ENCODE measurements around the gene TRAPPC12.

Gene TRAPPC12

GRCh38 chr2:3470856-3471737 lies 91.6 kb downstream of the TRAPPC12 start:
- no peak for DNase-seq

DNA sequence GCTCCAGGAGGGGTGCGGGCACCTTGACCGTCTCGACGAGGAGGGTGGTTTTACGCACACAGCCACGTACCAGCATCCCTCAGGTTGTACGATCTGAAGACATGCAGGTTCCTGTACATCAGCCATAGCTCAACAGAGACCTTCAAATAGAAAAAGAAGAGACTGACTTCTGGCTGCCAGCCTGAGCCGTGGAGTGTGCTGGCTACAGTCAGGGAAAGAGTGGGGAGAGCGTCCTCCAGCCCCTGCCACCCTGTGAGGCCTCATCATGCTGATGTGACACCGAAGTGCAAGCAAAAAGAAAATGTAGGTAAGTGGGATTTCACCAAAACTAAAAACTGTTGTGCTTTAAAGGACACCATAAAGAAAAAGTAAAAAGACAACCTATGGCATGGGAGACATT lies 92.8 kb downstream of the TRAPPC12 start:
- no peak for DNase-seq

DNA sequence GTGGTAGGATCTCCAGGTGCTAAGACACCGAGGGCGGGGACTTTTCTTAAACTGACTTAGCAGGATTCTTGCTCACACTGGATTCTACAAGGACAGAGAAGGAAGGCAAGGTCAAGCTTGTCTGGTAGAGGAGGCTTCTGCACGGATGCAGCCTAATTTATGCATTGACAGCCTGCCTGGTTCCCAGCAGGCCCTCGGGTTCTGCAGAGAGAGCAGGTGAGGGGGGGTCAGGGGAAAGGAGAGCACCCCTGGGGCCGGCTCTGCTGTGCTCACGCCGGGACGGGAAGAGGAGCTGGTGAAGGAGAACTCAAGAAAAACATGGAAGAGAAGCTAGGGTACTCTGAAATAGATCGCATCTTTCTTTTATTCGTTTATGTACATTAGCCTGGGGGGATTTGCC lies 93.5 kb downstream of the TRAPPC12 start:
- DNase-seq, result no peak

DNA sequence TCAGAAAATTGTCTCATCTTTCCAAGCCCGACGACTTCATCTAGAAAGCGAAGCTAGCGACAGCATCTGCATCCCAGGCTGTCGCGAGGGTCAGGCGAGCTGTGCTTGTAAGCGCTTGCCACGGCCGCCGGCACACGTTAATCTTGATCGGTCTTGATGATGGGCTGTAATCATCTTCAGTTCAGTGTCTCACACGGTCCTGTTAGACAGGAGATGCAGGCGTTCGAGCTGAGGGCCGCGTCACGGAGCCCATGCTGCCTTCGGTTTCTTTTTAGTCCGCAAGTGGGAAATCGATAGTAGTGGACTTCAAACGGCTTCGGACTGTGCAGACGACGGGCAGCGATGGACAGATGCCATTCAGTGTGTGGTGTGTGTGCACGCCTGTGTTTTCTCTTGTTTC lies 96.3 kb downstream of the TRAPPC12 start:
- no peak for DNase-seq

DNA sequence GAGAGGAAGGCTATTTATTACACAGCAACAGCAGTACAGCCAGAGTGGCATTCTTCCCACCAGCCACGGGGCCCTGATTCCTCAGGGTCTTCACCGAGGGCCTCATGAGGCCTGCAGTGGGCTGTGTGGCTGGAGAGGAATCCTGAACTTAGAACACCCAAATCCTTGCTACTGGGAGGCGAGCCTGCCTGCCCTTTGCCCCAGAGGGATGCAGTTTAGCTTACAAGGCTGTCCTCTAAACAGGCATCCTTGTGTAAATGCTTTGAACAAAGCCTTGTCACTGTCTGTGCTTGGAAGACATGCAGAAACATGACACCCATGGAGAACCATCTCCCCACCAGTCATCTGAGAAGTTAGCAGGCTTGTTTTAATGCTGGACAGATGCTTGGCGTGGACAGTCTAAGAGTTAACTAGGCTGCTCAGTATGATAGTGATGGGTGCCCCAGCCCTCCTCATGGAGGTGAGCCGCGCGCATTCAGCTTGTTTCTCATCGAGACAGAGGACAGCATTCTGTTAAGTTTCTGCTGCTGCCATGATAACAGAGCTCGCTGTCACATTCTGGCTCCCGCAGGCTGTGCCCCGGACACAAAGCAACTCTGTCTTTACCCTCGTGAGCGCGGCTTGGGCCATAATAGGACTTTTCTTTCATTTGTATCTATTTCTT lies 97.0 kb downstream of the TRAPPC12 start:
- DNase-seq, result no peak

- no peak for DNase-seq
Measured at GRCh38 chr2:3476985-3477327, 97.5 kb downstream of the TRAPPC12 start.

- no peak for DNase-seq
Measured at GRCh38 chr2:3478846-3479385, 99.4 kb downstream of the TRAPPC12 start.

GRCh38 chr2:3479430-3480320 lies 100.2 kb downstream of the TRAPPC12 start:
- no peak for DNase-seq

DNA sequence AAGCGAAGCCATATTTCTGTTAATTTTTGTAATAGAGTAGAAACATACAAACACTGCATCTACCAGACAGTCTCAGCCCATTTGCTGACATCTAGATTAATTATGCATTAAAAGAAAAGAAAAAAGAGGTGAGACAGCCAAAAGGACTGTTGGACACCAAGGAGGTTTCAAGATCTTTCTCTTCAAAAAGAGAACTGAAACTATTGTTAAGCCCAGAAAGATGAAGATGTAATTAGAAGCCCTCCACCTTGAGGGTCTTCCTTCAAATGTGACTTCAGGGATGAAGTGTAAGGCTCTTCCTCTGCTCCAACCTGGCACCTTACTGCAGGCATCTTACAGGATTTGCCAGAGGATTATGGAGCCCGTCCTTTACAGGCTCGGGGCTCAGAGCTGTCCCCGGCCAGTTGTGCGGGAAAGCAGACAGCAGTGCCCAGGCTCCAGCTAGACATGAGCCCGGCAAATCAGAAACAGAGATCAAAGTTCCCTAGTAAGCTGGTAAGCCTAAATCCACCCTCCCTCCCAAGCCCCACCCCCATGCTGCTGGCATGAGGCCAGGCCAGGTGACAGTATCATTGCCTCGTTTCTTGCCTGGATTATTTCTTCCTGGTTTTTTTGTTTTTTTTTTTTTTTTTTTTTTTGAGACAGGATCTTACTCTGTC lies 101.0 kb downstream of the TRAPPC12 start:
- no peak for DNase-seq

GRCh38 chr2:3481011-3481400 lies 101.5 kb downstream of the TRAPPC12 start:
- DNase-seq, result no peak

- DNase-seq, result no peak
Measured at GRCh38 chr2:3481736-3482362, 102.4 kb downstream of the TRAPPC12 start.

GRCh38 chr2:3482363-3482821 lies 102.9 kb downstream of the TRAPPC12 start:
- DNase-seq, result no peak

DNA sequence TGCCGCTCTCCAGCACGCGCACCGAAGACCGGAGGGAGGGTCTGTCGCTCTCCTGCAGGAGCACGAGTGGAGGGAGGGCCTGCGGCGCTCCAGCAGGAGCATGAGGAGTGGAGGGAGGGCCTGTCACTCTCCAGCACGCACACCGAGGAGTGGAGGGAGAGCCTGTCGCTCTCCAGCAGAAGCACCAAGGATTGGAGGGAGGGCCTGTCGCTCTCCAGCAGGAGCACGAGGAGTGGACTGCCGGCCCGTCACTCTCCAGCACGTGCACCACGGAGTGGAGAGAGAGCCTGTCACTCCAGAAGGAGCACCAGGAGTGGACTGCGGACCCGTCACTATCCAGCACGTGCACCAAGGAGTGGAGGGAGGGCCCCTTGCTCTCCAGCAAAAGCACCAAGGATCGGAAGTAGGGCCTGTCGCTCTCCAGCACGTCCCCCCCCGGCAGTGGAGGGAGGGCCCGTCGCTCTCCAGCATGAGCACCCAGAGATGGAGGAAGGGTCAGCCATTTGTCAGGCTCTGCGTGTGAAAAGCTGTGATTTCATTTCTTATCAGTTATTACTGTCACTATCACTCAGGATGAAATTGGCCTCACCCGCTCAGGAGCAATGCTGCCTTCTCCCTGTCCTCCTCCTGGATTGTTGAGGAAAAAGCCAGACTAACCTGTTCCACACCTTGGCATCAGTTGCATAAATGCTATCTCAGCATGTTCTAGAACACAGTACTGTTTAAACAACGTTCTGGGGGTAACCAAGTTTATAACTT lies 103.9 kb downstream of the TRAPPC12 start:
- DNase-seq, result no peak

- DNase-seq, result no peak
Measured at GRCh38 chr2:3483986-3484960, 104.8 kb downstream of the TRAPPC12 start.

DNA sequence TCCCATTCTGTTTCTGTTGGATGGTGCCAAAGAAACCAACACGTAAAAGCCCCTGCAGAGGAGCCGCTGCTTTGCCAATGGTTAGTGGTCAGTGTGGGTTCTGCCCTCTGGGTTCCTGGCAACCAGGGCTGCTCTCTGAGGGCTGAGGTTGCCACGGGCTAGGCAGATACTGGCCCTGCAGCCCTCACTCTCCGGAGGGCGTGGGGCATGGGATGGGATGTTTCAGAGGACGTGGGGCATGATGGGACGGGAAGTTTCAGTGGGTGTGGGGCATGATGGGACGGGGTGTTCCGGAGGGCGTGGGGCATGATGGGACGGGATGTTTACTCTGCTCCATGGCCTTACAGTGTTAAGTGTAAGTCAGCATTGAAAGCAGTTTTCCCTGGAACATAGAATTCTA lies 105.7 kb downstream of the TRAPPC12 start:
- no peak for DNase-seq

GRCh38 chr2:3486047-3487027 lies 106.8 kb downstream of the TRAPPC12 start:
- DNase-seq, result no peak

DNA sequence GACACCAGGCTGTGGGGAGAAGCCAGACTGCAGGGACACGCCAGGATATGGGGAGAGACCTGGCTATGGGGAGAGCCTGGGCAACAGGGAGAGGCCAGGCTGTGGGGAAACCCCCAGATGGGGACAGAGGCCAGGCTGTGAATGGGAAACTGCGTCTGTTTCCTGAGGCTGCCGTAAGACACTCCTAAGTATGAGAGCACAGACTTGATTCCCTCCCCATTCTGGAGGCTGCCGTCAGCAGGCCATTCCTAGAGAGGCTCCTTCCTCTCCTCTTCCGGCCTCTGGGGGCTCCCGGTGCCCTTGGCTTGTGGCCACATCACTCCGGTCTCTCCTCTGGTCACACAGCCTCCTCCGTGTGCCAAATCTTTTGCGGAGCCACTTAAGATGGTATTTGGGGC lies 107.5 kb downstream of the TRAPPC12 start:
- no peak for DNase-seq

DNA sequence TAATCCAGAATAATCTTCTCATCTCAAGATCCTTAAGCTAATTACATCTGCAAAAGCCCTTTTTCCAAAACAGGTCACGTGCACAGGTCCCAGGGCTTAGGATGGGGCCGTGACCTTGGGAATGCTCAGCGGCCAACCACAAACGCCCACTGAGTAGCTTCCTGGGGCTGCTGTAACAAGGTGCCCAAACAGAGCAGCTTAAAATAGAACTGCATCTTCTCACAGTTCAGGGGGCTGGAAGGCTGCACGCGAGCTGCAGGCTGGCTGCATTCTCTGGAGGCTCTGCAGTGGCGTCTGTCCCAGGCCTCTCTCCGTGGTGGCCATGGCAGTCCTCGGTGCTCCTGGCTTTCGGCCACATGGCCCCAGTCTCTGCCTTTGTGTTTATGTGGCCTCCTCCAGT lies 107.9 kb downstream of the TRAPPC12 start:
- no peak for DNase-seq

- no peak for DNase-seq
Measured at GRCh38 chr2:3488061-3488531, 108.6 kb downstream of the TRAPPC12 start.

Measured in activated T-cell treated with anti-CD3 and anti-CD28 coated beads, Interleukin-2, amount 50 U/mL, for 1 hour (primary cell).